SH-SY5Y (cell line): ENCODE results near the gene SLC24A5.

Experiments used
- GATA2 ChIP-seq: IDR thresholded peaks from 2 replicates; pipeline ENCODE4 v1.6.1; 2011; ENCODE audit warnings: mild to moderate bottlenecking, low read depth, low read length
- GATA3 ChIP-seq: IDR thresholded peaks from 2 replicates; pipeline ENCODE4 v1.6.1; 2011; ENCODE audit warnings: low read depth, mild to moderate bottlenecking, low read length, moderate library complexity

DNA sequence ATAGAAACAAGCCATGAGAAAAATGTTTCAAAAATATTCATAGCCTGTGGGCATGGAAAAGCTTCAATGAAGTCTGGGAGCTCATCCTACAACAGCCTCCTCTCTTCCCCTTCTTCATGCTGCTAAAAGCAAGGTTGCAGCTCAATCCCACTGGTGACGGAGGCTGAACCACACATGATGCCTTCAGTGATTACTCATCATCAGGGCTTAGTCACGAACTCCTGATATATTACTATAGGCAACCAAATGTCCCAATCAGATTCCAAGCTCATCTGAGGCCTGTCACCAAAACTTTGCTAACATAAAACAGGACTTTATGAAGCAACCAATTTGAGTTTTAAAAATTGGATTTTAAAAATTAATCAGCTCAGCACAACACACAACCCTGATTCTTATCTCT lies 24.0 kb upstream of the SLC24A5 start:
- no peak for TF ChIP-seq GATA2
- no peak for TF ChIP-seq GATA3
